ENCODE measurements around the gene GPATCH8.
"Not testable (repeated sequence)": the region's sequence is repeated elsewhere in the genome, so short reads cannot be mapped to it uniquely, and the experiment has no call there.

The GPATCH8 gene

GRCh38 chr17:44397479-44398440 lies 105.4 kb downstream of the GPATCH8 start:
- no peak for DNase-seq (ENCODE audit: low read depth)

- DNase-seq (ENCODE audit: low read depth) = no peak
Observed at GRCh38 chr17:44396946-44397345, 106.3 kb downstream of the GPATCH8 start.

GRCh38 chr17:44394833-44395232 lies 108.4 kb downstream of the GPATCH8 start:
- DNase-seq (ENCODE audit: low read depth) = no peak

- not testable (repeated sequence) for DNase-seq (ENCODE audit: low read depth)
Observed at GRCh38 chr17:44394112-44394511, 109.1 kb downstream of the GPATCH8 start.

- no peak for DNase-seq (ENCODE audit: low read depth)
Observed at GRCh38 chr17:44390250-44390870, 112.8 kb downstream of the GPATCH8 start.

- DNase-seq (ENCODE audit: low read depth) = no peak
Observed at GRCh38 chr17:44389723-44390202, 113.4 kb downstream of the GPATCH8 start.

GRCh38 chr17:44389281-44389680 lies 113.9 kb downstream of the GPATCH8 start, which contains the start of gene ITGA2B:
TSS of gene ITGA2B (minus strand) at chr17:44389649. CDS start at chr17:44389473, 176 bp downstream.
- DNase-seq (ENCODE audit: low read depth) = no peak

- no peak for DNase-seq (ENCODE audit: low read depth)
Observed at GRCh38 chr17:44387804-44388203, 115.4 kb downstream of the GPATCH8 start.

- no peak for DNase-seq (ENCODE audit: low read depth)
Observed at GRCh38 chr17:44386182-44386525, 117.1 kb downstream of the GPATCH8 start.

GRCh38 chr17:44385287-44386181 lies 117.7 kb downstream of the GPATCH8 start:
- peak; percentile 71 for DNase-seq (ENCODE audit: low read depth)

- DNase-seq (ENCODE audit: low read depth) = no peak
Observed at GRCh38 chr17:44384823-44385286, 118.4 kb downstream of the GPATCH8 start.

- no peak for DNase-seq (ENCODE audit: low read depth)
Observed at GRCh38 chr17:44384281-44384822, 118.9 kb downstream of the GPATCH8 start.

GRCh38 chr17:44383861-44384260 lies 119.3 kb downstream of the GPATCH8 start:
- no peak for DNase-seq (ENCODE audit: low read depth)

- no peak for DNase-seq (ENCODE audit: low read depth)
Observed at GRCh38 chr17:44383363-44383762, 119.8 kb downstream of the GPATCH8 start.

- DNase-seq (ENCODE audit: low read depth) = no peak
Observed at GRCh38 chr17:44382917-44383316, 120.3 kb downstream of the GPATCH8 start.

GRCh38 chr17:44381810-44382305 lies 121.3 kb downstream of the GPATCH8 start:
- no peak for DNase-seq (ENCODE audit: low read depth)

GRCh38 chr17:44380767-44381166 lies 122.4 kb downstream of the GPATCH8 start:
- DNase-seq (ENCODE audit: low read depth) = no peak

- DNase-seq (ENCODE audit: low read depth) = no peak
Observed at GRCh38 chr17:44379887-44380286, 123.3 kb downstream of the GPATCH8 start.

GRCh38 chr17:44378171-44378705 lies 125.0 kb downstream of the GPATCH8 start:
- DNase-seq (ENCODE audit: low read depth) = no peak

GRCh38 chr17:44376779-44377178 lies 126.4 kb downstream of the GPATCH8 start:
- no peak for DNase-seq (ENCODE audit: low read depth)

- no peak for DNase-seq (ENCODE audit: low read depth)
Observed at GRCh38 chr17:44376124-44376523, 127.1 kb downstream of the GPATCH8 start.
